Skeletal muscle cell (primary cell): Measurements from ENCODE around the gene SEC63.
A peak's percentile ranks its signal among the peaks of the same experiment; 100 is the strongest.
"Not testable (repeated sequence)": the region's sequence is repeated elsewhere in the genome, so short reads cannot be mapped to it uniquely, and the experiment has no call there.

ENCODE experiments used
- DNase-seq: peaks from one replicate; pipeline ENCODE4 v3.0.0-alpha.2; 2010; ENCODE audit warnings: low read depth
- H3K4me3 ChIP-seq: 2 replicates; pipeline ENCODE4 v1.5.1; 2011; ENCODE audit warnings: low read depth, mild to moderate bottlenecking, control low read depth, low read length, moderate library complexity

SEC63 gene, protein sequence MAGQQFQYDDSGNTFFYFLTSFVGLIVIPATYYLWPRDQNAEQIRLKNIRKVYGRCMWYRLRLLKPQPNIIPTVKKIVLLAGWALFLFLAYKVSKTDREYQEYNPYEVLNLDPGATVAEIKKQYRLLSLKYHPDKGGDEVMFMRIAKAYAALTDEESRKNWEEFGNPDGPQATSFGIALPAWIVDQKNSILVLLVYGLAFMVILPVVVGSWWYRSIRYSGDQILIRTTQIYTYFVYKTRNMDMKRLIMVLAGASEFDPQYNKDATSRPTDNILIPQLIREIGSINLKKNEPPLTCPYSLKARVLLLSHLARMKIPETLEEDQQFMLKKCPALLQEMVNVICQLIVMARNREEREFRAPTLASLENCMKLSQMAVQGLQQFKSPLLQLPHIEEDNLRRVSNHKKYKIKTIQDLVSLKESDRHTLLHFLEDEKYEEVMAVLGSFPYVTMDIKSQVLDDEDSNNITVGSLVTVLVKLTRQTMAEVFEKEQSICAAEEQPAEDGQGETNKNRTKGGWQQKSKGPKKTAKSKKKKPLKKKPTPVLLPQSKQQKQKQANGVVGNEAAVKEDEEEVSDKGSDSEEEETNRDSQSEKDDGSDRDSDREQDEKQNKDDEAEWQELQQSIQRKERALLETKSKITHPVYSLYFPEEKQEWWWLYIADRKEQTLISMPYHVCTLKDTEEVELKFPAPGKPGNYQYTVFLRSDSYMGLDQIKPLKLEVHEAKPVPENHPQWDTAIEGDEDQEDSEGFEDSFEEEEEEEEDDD

DNA sequence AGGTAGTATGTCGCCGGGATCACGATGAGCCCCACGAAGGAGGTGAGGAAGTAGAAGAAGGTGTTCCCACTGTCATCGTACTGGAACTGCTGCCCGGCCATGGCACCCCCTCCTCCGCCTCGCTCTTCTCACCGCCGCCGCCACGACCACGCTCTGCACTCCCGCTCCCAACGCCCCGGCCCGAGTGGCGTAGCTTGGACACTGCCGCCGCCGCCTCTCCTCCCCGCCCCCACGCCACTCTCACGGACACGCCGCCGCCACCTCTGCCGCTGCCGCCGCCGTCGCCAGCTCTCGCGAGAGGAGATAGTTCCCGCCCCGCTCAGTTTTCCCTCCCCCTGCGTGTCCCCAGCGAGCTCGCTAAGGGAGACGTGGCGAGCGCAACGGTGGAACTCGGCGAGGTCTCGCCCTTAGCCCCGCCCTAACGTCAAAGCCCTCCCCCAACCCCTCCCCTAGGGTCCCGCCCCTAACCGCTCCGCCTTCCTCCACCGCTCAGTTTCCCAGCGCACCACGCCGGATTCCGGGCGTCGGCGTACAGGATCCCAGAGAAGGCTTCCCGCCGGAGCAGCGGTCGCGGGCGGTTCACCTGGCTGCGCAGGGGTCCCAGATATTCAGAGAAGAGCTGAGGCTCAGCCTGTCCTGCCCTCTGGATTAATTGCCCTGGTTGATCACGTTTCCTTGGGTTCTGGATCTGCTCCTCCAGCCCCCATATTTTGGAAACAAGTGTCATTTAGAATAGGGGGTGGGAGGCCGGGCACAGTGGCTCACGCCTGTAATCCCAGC is at the start of gene SEC63:
SEC63 (minus strand) TSS at position 300 of the 780 bp plus-strand sequence; CDS start at position 101, 199 bp downstream.
- DNase-seq = peak; percentile 89
- peak within 1 kb of the TSS; percentile 77 for H3K4me3 ChIP-seq

DNA sequence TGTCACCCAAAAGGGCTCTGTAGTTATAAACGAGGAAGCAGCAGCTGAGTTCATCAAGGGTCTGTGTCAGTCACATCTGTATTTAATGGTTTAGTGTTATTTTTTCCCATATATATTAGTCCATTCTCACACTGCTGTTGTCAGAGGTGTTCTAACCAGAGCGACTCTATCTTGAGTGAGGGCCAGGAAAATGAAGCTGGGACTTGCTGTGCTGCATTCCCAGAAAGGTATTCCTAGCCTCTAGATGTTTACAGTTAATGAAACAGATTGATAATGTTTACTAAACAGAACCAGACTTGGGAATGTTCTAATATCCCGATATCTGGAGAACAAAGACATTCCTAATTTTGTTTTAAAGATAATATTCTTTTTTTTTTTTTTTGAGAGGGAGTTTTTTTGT is 48.0 kb upstream of the SEC63 start:
- DNase-seq = no peak
- H3K4me3 ChIP-seq = no peak overlapping the region

DNA sequence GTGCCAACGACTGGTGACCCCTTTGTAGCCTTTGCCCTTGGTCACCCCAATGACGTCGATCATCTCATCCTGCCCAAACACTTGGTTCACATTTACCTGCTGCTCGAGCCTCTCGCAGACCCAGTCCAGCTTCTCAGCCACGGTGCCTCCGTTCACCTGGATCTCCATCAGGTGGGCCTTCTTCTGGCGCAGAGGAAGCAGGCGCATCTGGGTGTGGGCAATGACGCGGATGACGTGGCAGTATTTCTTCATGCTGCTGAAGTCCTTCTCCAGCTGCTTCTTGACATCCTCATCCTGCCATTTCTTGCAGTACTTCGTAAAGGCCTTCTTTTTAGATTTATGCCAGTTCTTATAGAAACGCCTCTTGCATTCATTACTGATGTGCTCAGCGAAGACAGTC is 46.9 kb upstream of the SEC63 start:
- H3K4me3 ChIP-seq = no peak overlapping the region
- DNase-seq = no peak

DNA sequence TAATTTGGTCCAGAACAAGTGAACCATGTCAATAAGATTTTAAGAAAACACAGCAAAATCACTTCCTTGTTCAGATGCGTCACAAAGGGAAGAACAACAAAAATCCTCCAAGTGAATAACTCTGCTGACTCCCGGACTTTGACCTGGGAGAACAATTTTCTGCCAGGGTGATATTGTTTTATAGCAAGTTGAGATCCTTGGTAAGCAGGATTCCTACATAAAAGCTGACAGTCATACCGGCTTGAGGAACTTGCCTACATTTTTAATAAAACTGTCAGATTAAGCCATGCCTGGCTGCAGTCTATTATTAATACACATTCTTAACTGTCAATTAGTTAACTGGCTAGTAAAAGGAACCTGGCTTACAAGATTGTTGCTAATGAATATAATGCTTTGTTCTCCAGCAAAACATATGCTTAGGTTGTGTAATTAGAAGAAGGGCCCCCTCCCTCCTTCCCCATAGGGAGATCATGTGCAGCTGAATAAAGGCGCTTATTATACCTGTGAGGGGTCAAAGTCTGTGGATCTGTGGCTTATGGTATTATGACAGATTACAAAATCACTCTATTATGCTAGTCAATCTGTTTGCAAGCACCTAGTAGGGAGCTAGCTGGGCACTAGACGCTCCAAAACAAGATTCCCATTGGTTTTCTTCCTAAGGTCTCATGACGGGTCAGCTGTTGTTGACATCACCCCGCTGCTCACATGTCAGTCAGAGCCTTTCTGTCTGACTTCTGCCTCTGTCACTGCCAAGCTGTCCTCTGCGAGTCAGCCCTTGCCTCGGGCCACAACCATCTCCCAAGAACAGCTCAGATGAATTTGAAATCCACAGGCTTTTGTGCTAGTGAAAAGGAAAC is 44.6 kb upstream of the SEC63 start:
- no peak overlapping the region for H3K4me3 ChIP-seq
- DNase-seq = no peak

DNA sequence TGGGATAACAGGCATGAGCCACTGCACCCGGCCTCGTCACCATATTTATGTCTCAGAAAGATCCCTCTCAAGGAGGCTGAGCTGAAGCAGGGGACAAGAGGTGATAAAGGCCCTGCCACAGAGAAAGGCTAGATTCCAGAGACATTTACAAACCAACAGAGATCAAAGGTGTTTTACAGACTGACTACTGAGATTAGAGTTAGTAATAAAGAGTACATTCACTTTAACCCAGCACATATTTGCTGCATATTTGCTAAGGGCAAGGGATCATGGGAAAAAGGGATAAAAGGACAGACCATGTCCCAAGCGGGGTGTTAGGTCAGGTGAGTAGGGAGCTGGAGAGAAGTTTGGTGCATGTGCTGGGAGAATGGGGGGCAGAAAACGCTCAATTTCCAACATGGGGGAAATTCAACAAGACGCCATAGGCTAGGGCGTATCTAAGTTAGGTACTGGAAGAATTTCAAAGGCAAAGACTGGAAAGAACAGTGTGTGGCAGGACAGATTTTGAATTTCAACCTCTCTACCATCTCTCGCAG is 43.8 kb upstream of the SEC63 start:
- H3K4me3 ChIP-seq = no peak overlapping the region
- DNase-seq = no peak

DNA sequence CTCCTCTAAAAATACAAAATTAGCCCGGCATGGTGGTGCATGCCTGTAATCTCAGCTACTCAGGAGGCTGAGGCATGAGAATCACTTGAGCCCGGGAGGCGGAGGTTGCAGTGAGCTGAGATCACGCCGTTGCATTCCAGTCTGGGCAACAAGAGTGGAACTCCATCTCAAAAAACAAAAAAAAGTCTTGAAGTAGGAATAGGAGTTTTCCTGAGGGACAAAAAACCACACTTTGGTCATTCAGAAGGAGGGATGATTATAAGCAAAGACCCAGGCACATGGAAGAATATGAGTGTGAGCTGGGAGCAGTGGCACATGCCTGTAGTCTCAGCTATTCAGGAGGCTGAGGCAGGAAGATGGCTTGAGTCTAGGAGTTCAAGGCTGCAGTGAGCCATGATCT is 42.3 kb upstream of the SEC63 start:
- DNase-seq, H3K4me3 ChIP-seq: not testable (repeated sequence)

DNA sequence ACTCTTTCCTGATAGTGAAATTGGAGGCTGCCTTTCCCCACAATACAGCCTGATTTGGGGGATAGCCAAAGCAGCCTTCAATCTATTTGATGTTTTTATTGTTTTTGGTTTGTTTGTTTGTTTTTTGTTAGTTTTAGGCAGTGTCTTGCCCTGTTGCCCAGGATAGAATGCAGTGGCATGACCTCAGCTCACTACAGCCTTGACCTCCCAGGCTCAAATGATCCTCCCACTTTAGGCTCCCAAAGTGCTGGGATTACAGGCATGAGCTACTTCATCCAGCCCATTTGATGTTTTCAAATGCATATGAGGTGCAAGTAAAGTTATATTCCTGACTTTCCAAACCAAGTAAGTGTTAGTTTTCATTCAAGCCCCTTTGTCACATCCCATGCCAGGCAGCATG is 41.3 kb upstream of the SEC63 start:
- H3K4me3 ChIP-seq = no peak overlapping the region
- DNase-seq = no peak

DNA sequence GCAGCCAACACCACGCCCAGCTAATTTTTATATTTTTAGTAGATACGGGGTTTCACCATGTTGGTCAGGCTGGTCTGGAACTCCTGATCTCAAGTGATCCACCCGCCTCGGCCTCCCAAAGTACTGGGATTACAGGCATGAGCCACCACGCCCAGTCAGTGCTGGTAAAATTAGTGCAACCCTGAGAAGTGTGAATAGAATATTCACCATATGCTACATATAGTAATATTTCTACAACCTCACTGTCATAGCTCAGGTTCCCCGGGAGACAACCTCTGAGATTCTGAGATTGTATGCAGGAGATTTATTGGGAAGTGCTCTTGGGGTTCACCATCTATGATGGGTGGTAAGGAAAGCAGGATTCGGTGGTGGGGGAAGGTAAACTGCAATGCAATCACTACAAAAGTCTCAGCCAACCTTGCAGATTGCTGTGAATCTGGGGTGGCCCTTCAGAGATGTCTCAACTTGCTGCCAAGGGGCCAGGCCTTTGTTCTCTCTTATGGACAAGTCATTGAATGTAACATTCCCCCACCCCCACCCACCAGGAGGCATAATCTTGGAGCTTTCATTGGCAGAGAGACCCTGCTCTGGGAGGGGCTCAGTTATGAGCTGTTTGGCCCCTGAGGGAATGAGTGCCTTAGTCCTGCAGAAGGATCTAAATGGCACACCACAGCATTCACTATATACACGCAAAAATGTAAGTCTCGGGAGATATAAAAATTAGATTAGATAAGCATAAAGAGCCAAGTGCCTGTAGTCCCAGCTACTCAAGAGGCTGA is 34.0 kb upstream of the SEC63 start:
- H3K4me3 ChIP-seq = no peak overlapping the region
- DNase-seq = no peak

DNA sequence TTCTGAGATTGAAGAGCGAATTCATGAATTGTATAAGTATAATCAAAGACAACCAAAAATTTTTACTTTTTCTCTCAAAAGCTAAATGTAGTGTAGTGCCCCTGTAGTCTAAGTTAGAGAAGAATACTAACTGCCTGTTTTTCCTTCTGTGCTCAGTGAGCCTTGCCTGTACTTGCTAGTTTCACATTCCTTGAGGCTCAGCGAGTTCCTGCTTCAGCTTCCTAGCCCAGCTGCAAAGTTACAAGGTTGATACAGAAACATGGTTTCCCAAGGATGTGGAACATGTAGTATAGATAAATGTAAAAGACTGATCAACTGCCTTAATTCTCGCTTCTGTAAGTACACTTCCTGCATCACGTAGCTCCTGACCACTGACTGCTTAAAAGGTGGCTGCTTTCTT is 33.1 kb upstream of the SEC63 start:
- H3K4me3 ChIP-seq = no peak overlapping the region
- no peak for DNase-seq

DNA sequence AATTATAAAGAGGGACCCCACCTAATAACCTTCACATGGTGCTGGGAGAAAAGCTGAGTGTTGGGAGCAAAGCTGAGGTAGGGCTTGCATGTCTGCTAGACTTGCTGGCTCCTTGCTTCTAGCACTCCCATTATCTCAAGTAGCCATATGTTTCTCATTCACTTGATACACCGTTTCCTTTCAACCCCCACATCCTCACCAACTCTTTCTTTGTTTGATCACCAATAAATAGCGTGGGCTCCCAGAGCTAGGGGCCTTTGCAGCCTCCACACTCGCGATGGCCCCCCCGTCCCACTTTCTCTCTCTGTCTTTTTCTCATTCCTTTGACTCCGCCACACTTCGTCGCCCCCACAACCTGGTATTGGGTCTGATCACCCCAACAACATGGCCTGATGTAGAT is 32.6 kb upstream of the SEC63 start:
- not testable (repeated sequence) for DNase-seq, H3K4me3 ChIP-seq

DNA sequence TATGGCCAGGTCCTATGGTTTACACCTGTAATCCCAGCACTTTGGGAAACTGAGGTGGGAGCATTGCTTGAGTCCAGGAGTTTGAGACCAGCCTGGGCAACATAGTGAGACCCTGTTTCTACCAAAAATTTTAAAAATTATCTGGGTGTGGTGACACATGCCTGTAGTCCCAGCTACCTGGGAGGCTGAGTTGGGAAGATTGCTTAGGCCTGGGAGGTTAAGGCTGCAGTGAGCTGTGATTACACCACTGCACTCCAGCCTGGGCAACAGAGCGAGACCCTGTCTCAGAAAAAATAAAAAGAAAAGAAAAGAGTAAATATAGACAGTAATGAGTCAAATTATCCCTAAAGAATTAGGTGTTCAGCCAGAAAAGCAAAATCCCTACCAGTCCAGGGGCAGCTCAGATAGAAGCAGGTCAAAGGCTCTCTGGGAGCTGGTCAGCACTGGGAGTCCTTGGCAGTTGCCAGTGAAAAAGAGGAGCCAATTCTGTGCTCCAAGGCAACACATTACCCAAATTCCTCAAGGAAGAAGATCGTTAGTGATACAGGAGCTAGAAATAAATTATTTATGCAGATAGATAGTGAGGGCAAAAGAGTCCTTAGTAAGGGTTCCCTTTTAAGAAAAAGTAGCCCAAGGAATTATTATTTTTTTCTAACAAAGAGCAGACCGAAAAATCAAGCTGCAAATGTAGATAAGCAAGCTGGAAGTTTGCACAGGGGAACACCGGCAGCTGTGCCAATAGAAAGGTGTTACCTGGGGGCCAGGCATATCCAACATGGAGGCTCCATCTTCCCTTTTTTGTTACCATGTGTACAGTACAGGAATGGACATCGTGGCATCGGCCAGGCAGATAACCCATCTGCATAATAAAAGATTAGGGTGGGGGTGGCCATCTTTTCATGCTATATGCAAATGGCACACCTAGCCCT is 31.4 kb upstream of the SEC63 start:
- DNase-seq = no peak
- no peak overlapping the region for H3K4me3 ChIP-seq

DNA sequence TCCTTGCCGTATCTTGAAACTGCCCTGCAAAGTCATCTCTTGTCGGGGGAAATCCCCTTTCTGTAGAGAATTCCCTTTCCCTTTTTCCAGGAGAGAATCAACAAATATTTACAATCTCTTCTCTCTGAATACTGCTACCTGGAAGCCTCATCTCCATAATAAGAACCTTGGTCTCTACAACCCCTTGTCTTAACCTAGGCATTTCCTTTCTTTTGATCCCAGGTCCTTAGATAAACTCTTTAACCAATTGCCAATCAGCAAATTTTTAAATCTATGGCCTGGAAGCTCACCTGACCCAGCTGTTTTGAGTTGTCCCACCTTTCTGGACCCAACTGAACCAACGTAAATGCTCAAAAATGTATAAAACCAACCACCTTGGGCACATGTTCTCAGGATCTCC is 30.6 kb upstream of the SEC63 start:
- DNase-seq = no peak
- H3K4me3 ChIP-seq = no peak overlapping the region

DNA sequence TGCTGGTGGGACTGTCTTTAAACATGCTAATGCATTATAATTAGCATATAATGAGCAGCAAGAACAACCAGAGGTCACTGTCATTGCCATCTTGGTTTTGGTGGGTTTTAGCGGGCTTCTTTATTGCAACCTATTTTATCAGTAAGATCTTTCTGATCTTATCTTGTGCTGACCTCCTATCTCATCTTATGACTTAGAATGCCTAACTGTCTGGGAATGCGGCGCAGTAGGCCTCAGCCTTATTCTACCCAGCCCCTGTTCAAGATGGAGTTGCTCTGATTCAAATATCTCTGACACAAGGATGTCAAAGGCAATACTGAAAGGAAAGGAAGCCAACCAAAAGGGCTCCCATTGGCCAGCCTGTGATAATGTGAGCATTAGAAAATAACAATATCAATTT is 29.8 kb upstream of the SEC63 start:
- H3K4me3 ChIP-seq = no peak overlapping the region
- DNase-seq = no peak

DNA sequence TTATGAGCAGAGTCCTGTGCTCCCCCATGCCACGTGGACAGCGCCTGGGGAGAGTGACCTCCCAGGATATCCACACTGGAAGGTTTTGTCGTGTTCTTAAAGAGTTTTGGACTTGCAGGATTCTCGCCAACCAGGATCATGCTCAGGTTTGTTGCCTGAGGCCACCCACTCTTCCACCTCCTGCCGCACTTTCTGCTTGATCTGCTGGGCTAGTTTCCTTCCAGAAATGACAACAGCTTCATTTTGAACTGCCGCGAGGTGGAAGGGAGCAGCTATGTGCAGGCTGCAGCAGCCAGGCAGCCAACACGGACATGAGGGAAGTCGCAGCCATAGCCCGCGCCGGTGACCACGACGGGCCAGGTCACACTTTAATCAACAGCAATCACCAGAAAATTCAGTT is 27.7 kb upstream of the SEC63 start:
- H3K4me3 ChIP-seq = no peak overlapping the region
- no peak for DNase-seq

DNA sequence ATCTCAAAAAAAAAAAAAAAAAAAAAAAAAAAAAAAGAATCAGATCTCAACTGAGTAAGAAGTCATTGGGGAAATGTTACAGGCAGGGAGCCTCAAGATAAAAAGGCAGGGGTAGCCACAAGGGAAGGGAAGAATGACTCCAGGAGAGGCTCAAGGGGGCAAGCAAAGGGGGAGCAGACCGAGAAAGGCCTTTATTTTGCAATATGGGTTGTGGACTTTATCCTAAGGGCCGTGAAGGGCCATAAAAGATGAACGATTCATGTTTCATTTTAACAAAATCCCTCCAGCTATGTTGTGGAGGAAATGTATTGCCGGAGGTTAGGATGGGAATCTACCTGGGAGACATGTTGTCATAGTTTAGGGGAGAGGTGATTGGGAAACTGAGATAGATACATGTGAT is 25.8 kb upstream of the SEC63 start:
- no peak for DNase-seq
- H3K4me3 ChIP-seq = no peak overlapping the region

DNA sequence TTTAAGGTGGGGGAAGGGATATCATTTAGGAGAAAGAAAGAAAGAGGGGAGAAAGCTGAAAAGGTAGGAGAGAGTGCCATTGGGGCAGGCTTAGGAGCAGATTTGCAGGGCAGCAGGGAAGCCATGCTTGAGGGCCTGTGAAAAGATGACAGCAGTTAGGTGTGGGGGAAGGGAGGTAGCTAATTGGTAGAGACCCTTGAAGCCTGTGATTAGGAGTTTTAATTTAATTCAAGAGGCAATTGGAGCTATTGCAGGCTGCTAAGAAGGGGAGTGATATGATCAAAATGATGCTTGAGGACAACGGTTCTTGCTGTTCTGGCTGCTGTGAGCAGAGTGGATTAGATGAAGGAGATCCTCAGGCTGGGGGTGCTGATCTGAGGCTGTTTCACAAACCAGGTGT is 24.5 kb upstream of the SEC63 start:
- no peak overlapping the region for H3K4me3 ChIP-seq
- DNase-seq = no peak

DNA sequence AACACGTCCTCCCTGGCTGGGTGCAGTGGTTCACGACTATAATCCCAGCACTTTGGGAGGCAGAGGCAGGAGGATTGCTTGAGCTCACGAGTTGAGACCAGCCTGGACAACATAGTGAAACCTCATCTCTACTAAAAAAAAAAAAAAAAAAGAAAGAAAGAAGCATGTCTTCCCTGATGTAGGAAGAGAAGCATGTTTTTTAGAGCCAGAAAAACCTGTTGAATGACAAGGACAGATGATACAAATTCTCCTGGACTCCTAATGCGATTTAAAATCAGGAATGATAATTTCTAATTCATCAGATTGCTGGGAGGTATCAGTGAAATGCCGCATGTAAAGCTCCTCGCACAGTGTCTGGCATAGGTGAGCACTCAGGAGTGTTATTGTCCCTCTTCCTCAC is 23.7 kb upstream of the SEC63 start:
- no peak for DNase-seq
- H3K4me3 ChIP-seq = no peak overlapping the region
